H1 (cell line): ENCODE measurements around the gene GRIK4. TPM values are rescaled to one million over a fixed set of nuclear protein-coding genes. Genes with fewer than 3 reads are reported as not detected.

Experiments
- FOSL1 ChIP-seq: IDR thresholded peaks from 2 replicates; pipeline ENCODE4 v1.6.1; 2011; ENCODE audit warnings: mild to moderate bottlenecking, low read depth, low read length, moderate library complexity; ENCODE audit not compliant: insufficient read depth
- polyA plus RNA-seq, 7 experiments: library from polyadenylated mRNA; depleted of rRNA in 3 of 7; stranded (reverse) in 5 of 7; unstranded in 2 of 7; fragments of >200 nt in 5 of 7; fragments of 200-250 nt in 2 of 7; gene quantifications; 1 replicate in 5 of 7; 2 replicates in 1 of 7; 4 replicates in 1 of 7; pipeline versions ENCODE4 v1.2.1 to v1.2.3, GENCODE V29; 2011 to 2013; ENCODE audit warnings: missing spikeins in 2 of 7, mixed read lengths in 2 of 7
- total RNA-seq: library from RNA; stranded (reverse); fragmentation: NEBNext Ultra II Directional; extraction: Animal tissue kit (Norgen Biotek cat#: 25700); gene quantifications from 2 replicates; pipeline ENCODE4 v1.2.1, GENCODE V29; 2021

The GRIK4 gene
- total and polyA plus RNA-seq, 2 of the 8 experiments (the other 6 are each of a cell fraction or from before 2014, with no cell fraction given), result 1.2 to 2.9 TPM

- TF ChIP-seq FOSL1, result no peak
Observed at GRCh38 chr11:120896687-120897086, 385.1 kb downstream of the GRIK4 start (continued).
